Measurements from ENCODE around the gene PPIH.

- TF ChIP-seq SIN3A (IDR thresholded peaks at IDR 0.05; ENCODE audit: borderline replicate concordance, low read depth, low read length), result no peak
- TF ChIP-seq PAXIP1 (CRISPR knock-in tag; conservative IDR thresholded peaks at IDR 0.05), result no peak
- no peak for TF ChIP-seq ARHGAP35 (CRISPR knock-in tag; IDR thresholded peaks at IDR 0.05; ENCODE audit: borderline replicate concordance)
- TF ChIP-seq MED1 (CRISPR knock-in tag; IDR thresholded peaks at IDR 0.05), result no peak
- no peak for TF ChIP-seq REXO4 (CRISPR knock-in tag; IDR thresholded peaks at IDR 0.05; ENCODE audit: borderline replicate concordance)
- TF ChIP-seq CTCF (CRISPR knock-in tag; IDR thresholded peaks at IDR 0.05), result no peak
- no peak for TF ChIP-seq MEIS1 (CRISPR knock-in tag; IDR thresholded peaks at IDR 0.05; ENCODE audit: borderline replicate concordance)
- TF ChIP-seq CREB3 (CRISPR knock-in tag; IDR thresholded peaks at IDR 0.05), result no peak
Observed at GRCh38 chr1:42675467-42675866, 17.2 kb downstream of the PPIH start.
